NCI-H2107 (cell line): ENCODE data around the gene ZNF260.
"Not testable (repeated sequence)": the region's sequence is repeated elsewhere in the genome, so short reads cannot be mapped to it uniquely, and the experiment has no call there.

Experiments used
- DNase-seq: peaks from one replicate; lab custom pipeline; 2025; lab: John Stamatoyannopoulos, UW

ZNF260 gene

GRCh38 chr19:36528194-36528920 lies at the start of gene ZNF260:
Gene ZNF260 (minus strand): TSS chr19:36528271. CDS start chr19:36515238, 13,033 bp downstream.
- peak; percentile 87 for DNase-seq

- no peak for DNase-seq
Observed at GRCh38 chr19:36577271-36577996, 49.4 kb upstream of the ZNF260 start.

- DNase-seq, result no peak
Observed at GRCh38 chr19:36574741-36575140, 46.7 kb upstream of the ZNF260 start.

- DNase-seq, result no peak
Observed at GRCh38 chr19:36573895-36574720, 46.0 kb upstream of the ZNF260 start.

GRCh38 chr19:36573020-36573894 lies 45.2 kb upstream of the ZNF260 start, which contains the start of gene ZNF529:
Gene ZNF529 (minus strand): TSS chr19:36573292. CDS start chr19:36572346, 946 bp downstream.
- peak; percentile 57 for DNase-seq

GRCh38 chr19:36572593-36573019 lies 44.5 kb upstream of the ZNF260 start:
- no peak for DNase-seq

- DNase-seq, result no peak
Observed at GRCh38 chr19:36564391-36564790, 36.3 kb upstream of the ZNF260 start.

- no peak for DNase-seq
Observed at GRCh38 chr19:36547001-36547732, 19.1 kb upstream of the ZNF260 start.

GRCh38 chr19:36528921-36529518 lies 949 bp upstream of the ZNF260 start:
- DNase-seq, result no peak

- no peak for DNase-seq
Observed at GRCh38 chr19:36527873-36528193, 238 bp downstream of the ZNF260 start.

- DNase-seq, result no peak
Observed at GRCh38 chr19:36527341-36527740, 730 bp downstream of the ZNF260 start.

GRCh38 chr19:36526581-36526980 lies 1.5 kb downstream of the ZNF260 start:
- DNase-seq, result no peak

GRCh38 chr19:36524617-36525016 lies 3.5 kb downstream of the ZNF260 start:
- no peak for DNase-seq

GRCh38 chr19:36514012-36514612 lies 14.0 kb downstream of the ZNF260 start:
- no peak for DNase-seq

GRCh38 chr19:36508325-36508724 lies 19.7 kb downstream of the ZNF260 start:
- no peak for DNase-seq

- DNase-seq, result no peak
Observed at GRCh38 chr19:36501973-36502372, 26.1 kb downstream of the ZNF260 start.

GRCh38 chr19:36497001-36497400 lies 31.1 kb downstream of the ZNF260 start:
- no peak for DNase-seq

GRCh38 chr19:36492689-36493453 lies 35.2 kb downstream of the ZNF260 start:
- DNase-seq, result not testable (repeated sequence)

GRCh38 chr19:36490846-36491245 lies 37.2 kb downstream of the ZNF260 start:
- not testable (repeated sequence) for DNase-seq
